ENCODE measurements around the gene CPNE4. TPM values are rescaled to one million over a fixed set of nuclear protein-coding genes. Genes with fewer than 3 reads are reported as not detected.
"Not testable (repeated sequence)": the region's sequence is repeated elsewhere in the genome, so short reads cannot be mapped to it uniquely, and the experiment has no call there.

Gene CPNE4
- total RNA-seq, 1 experiment from 2014 or later = 0.41 TPM

- Histone ChIP-seq H3K9me3 (no peaks in the 10 kb centered on the region), H3K36me3 (ENCODE audit: control insufficient read depth, insufficient read depth, low read length) (no peaks in the 10 kb centered on the region), H3K4me1 (peaks cover 12% of the 10 kb centered on the region), H3K27me3 (replicated peaks; ENCODE audit: control insufficient read depth, insufficient read depth, low read length) (no peaks in the 10 kb centered on the region), H3K4me3 (ENCODE audit: low read depth, low read length) (no peak overlapping the region)
- H3K27me3 Mint-ChIP-seq (ENCODE audit: insufficient read depth, unreplicated experiment) = no peaks in the 10 kb centered on the region
- no TSS peak for BruUV-seq (replicated peaks)
- intact Hi-C loops (cut with micrococcal nuclease; ENCODE audit: unreplicated experiment) = no loop called here
- H3K9me3 Mint-ChIP-seq (ENCODE audit: unreplicated experiment) = no peaks in the 10 kb centered on the region
- TF ChIP-seq, protein P1, sequence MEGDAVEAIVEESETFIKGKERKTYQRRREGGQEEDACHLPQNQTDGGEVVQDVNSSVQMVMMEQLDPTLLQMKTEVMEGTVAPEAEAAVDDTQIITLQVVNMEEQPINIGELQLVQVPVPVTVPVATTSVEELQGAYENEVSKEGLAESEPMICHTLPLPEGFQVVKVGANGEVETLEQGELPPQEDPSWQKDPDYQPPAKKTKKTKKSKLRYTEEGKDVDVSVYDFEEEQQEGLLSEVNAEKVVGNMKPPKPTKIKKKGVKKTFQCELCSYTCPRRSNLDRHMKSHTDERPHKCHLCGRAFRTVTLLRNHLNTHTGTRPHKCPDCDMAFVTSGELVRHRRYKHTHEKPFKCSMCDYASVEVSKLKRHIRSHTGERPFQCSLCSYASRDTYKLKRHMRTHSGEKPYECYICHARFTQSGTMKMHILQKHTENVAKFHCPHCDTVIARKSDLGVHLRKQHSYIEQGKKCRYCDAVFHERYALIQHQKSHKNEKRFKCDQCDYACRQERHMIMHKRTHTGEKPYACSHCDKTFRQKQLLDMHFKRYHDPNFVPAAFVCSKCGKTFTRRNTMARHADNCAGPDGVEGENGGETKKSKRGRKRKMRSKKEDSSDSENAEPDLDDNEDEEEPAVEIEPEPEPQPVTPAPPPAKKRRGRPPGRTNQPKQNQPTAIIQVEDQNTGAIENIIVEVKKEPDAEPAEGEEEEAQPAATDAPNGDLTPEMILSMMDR (IDR thresholded peaks at IDR 0.05; ENCODE audit: insufficient read depth in 1 of 2, low read depth in 1 of 2, low read length in 1 of 2, severe bottlenecking in 1 of 2, unreplicated experiment in 1 of 2) = no peak
- DNase-seq = no peak
- ChIA-PET POLR2A (no interaction called here), CTCF (no interaction called here)
- no peak overlapping the region for H3K27ac Mint-ChIP-seq (ENCODE audit: unreplicated experiment)
- H3K36me3 Mint-ChIP-seq (ENCODE audit: insufficient read depth, unreplicated experiment) = no peaks in the 10 kb centered on the region
- H3K4me3 Mint-ChIP-seq (ENCODE audit: unreplicated experiment) = no peak overlapping the region
- peaks cover 18% of the 10 kb centered on the region for H3K4me1 Mint-ChIP-seq (ENCODE audit: low read depth, unreplicated experiment)
Observed at GRCh38 chr3:131972091-131972490, 62.7 kb downstream of the CPNE4 start.

- H3K9me3 ChIP-seq; H3K4me3 Mint-ChIP-seq (ENCODE audit: unreplicated experiment); H3K36me3 ChIP-seq (ENCODE audit: control insufficient read depth, insufficient read depth, low read length); H3K27me3 ChIP-seq (replicated peaks; ENCODE audit: control insufficient read depth, insufficient read depth, low read length); intact Hi-C loops (cut with micrococcal nuclease; ENCODE audit: unreplicated experiment); DNase-seq; POLR2A ChIA-PET; CTCF ChIA-PET; BruUV-seq (replicated peaks); H3K27me3 Mint-ChIP-seq (ENCODE audit: insufficient read depth, unreplicated experiment); H3K27ac Mint-ChIP-seq (ENCODE audit: unreplicated experiment); H3K4me3 ChIP-seq (ENCODE audit: low read depth, low read length); H3K4me1 ChIP-seq; H3K36me3 Mint-ChIP-seq (ENCODE audit: insufficient read depth, unreplicated experiment): not testable (repeated sequence)
- H3K4me1 Mint-ChIP-seq (ENCODE audit: low read depth, unreplicated experiment) = peaks cover 22% of the 10 kb centered on the region
- H3K9me3 Mint-ChIP-seq (ENCODE audit: unreplicated experiment) = peaks cover 45% of the 10 kb centered on the region
Observed at GRCh38 chr3:131963442-131963841, 71.4 kb downstream of the CPNE4 start.

DNA sequence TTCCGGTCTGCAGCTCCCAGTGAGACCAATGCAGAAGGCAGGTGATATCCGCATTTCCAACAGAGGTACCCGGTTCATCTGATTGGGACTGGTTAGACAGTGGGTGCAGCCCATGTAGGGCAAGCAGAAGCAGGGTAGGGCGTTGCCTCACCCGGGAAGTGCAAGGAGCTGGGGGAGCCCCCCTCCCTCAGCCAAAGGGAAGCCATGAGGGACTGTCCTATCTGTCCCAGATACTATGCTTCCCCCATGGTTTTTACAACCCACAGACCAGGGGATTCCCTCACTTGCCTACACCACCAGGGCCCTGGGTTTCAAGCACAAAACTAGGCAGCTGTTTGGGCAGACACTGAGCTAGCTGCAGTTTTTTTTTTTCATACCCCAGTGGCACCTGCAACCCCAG, 71.8 kb downstream of the CPNE4 start:
- no peak overlapping the region for H3K4me3 Mint-ChIP-seq (ENCODE audit: unreplicated experiment)
- H3K4me1 ChIP-seq = peaks cover 8% of the 10 kb centered on the region; the same call in 1 of the 2 replicates
- POLR2A ChIA-PET = no interaction called here
- no peaks in the 10 kb centered on the region for H3K27me3 ChIP-seq (replicated peaks; ENCODE audit: control insufficient read depth, insufficient read depth, low read length)
- no peak overlapping the region for H3K4me3 ChIP-seq (ENCODE audit: low read depth, low read length)
- no peak overlapping the region for H3K27ac Mint-ChIP-seq (ENCODE audit: unreplicated experiment)
- no peak for DNase-seq
- H3K9me3 Mint-ChIP-seq (ENCODE audit: unreplicated experiment) = peaks cover 45% of the 10 kb centered on the region
- TF ChIP-seq, protein P1 (IDR thresholded peaks at IDR 0.05; ENCODE audit: insufficient read depth in 1 of 2, low read depth in 1 of 2, low read length in 1 of 2, severe bottlenecking in 1 of 2, unreplicated experiment in 1 of 2) = no peak
- H3K4me1 Mint-ChIP-seq (ENCODE audit: low read depth, unreplicated experiment) = peaks cover 26% of the 10 kb centered on the region
- no peaks in the 10 kb centered on the region for H3K27me3 Mint-ChIP-seq (ENCODE audit: insufficient read depth, unreplicated experiment)
- H3K9me3 ChIP-seq = peaks cover 4% of the 10 kb centered on the region; the same call in 1 of the 2 replicates
- no peaks in the 10 kb centered on the region for H3K36me3 ChIP-seq (ENCODE audit: control insufficient read depth, insufficient read depth, low read length)
- H3K36me3 Mint-ChIP-seq (ENCODE audit: insufficient read depth, unreplicated experiment) = peaks cover 6% of the 10 kb centered on the region
- intact Hi-C loops (cut with micrococcal nuclease; ENCODE audit: unreplicated experiment) = no loop called here
- CTCF ChIA-PET = no interaction called here
- BruUV-seq (replicated peaks) = no TSS peak

DNA sequence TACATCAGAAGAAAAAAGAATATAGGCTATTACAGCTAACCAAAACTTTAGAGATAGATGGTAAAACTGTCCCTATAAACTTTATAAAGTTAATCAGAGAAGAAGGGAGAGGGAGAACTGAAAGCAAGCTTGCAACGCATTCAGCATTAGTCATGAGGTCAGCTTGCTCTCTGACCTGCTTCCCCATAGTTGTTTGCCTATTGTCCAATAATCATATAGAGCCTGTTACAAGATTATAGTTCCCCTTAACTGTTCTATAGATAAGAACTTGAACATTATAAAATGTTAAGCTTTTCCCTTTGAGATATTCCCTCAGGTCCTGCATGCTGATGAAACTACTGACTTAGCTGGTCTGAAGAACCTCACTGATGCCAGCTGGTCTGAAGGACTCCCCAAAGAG, 74.5 kb downstream of the CPNE4 start:
- intact Hi-C loops (cut with micrococcal nuclease; ENCODE audit: unreplicated experiment) = no loop called here
- Histone ChIP-seq H3K9me3 (peaks cover 4% of the 10 kb centered on the region; the same call in 1 of the 2 replicates), H3K4me3 (ENCODE audit: low read depth, low read length) (no peak overlapping the region), H3K4me1 (peaks cover 24% of the 10 kb centered on the region), H3K27me3 (replicated peaks; ENCODE audit: control insufficient read depth, insufficient read depth, low read length) (no peaks in the 10 kb centered on the region), H3K36me3 (ENCODE audit: control insufficient read depth, insufficient read depth, low read length) (no peaks in the 10 kb centered on the region)
- BruUV-seq (replicated peaks) = no TSS peak
- TF ChIP-seq, protein P1 (IDR thresholded peaks at IDR 0.05; ENCODE audit: insufficient read depth in 1 of 2, low read depth in 1 of 2, low read length in 1 of 2, severe bottlenecking in 1 of 2, unreplicated experiment in 1 of 2) = no peak
- Mint-ChIP-seq H3K9me3 (ENCODE audit: unreplicated experiment) (peaks cover 33% of the 10 kb centered on the region), H3K27me3 (ENCODE audit: insufficient read depth, unreplicated experiment) (no peaks in the 10 kb centered on the region), H3K4me1 (ENCODE audit: low read depth, unreplicated experiment) (peaks cover 37% of the 10 kb centered on the region), H3K27ac (ENCODE audit: unreplicated experiment) (no peak overlapping the region), H3K4me3 (ENCODE audit: unreplicated experiment) (no peak overlapping the region), H3K36me3 (ENCODE audit: insufficient read depth, unreplicated experiment) (peaks cover 6% of the 10 kb centered on the region)
- DNase-seq = no peak
- ChIA-PET POLR2A (no interaction called here), CTCF (no interaction called here)
